Measurements from ENCODE around the gene BABAM2.
"Not testable (repeated sequence)": the region's sequence is repeated elsewhere in the genome, so short reads cannot be mapped to it uniquely, and the experiment has no call there.

BABAM2 gene

GRCh38 chr2:27890146-27890923 lies at the start of gene BABAM2, which contains the start of gene RBKS:
Gene BABAM2 (plus strand): TSS chr2:27890729. CDS start chr2:27894557, 3,828 bp downstream.
Gene RBKS (minus strand): TSS chr2:27890387. CDS start chr2:27890345, 42 bp downstream.
- DNase-seq (ENCODE audit: low read depth) = peak; percentile 89

- DNase-seq (ENCODE audit: low read depth) = no peak
Measured at GRCh38 chr2:27842894-27843293, 47.6 kb upstream of the BABAM2 start.

GRCh38 chr2:27843992-27844391 lies 46.5 kb upstream of the BABAM2 start:
- no peak for DNase-seq (ENCODE audit: low read depth)

- no peak for DNase-seq (ENCODE audit: low read depth)
Measured at GRCh38 chr2:27844821-27845255, 45.7 kb upstream of the BABAM2 start.

- no peak for DNase-seq (ENCODE audit: low read depth)
Measured at GRCh38 chr2:27847333-27847732, 43.2 kb upstream of the BABAM2 start.

GRCh38 chr2:27849558-27850205 lies 40.8 kb upstream of the BABAM2 start:
- DNase-seq (ENCODE audit: low read depth) = no peak

GRCh38 chr2:27852691-27853090 lies 37.8 kb upstream of the BABAM2 start:
- DNase-seq (ENCODE audit: low read depth) = no peak

- no peak for DNase-seq (ENCODE audit: low read depth)
Measured at GRCh38 chr2:27854229-27854862, 36.2 kb upstream of the BABAM2 start.

GRCh38 chr2:27855476-27855875 lies 35.1 kb upstream of the BABAM2 start:
- DNase-seq (ENCODE audit: low read depth) = no peak

GRCh38 chr2:27856386-27856785 lies 34.1 kb upstream of the BABAM2 start:
- no peak for DNase-seq (ENCODE audit: low read depth)

- no peak for DNase-seq (ENCODE audit: low read depth)
Measured at GRCh38 chr2:27856956-27857355, 33.6 kb upstream of the BABAM2 start.

- no peak for DNase-seq (ENCODE audit: low read depth)
Measured at GRCh38 chr2:27857417-27858172, 32.9 kb upstream of the BABAM2 start.

GRCh38 chr2:27860111-27860510 lies 30.4 kb upstream of the BABAM2 start:
- DNase-seq (ENCODE audit: low read depth) = no peak

- no peak for DNase-seq (ENCODE audit: low read depth)
Measured at GRCh38 chr2:27863146-27863545, 27.4 kb upstream of the BABAM2 start.

- DNase-seq (ENCODE audit: low read depth) = not testable (repeated sequence)
Measured at GRCh38 chr2:27863955-27864354, 26.6 kb upstream of the BABAM2 start.

GRCh38 chr2:27866237-27866636 lies 24.3 kb upstream of the BABAM2 start:
- no peak for DNase-seq (ENCODE audit: low read depth)

- no peak for DNase-seq (ENCODE audit: low read depth)
Measured at GRCh38 chr2:27869763-27870162, 20.8 kb upstream of the BABAM2 start.

- DNase-seq (ENCODE audit: low read depth) = no peak
Measured at GRCh38 chr2:27870724-27871123, 19.8 kb upstream of the BABAM2 start.

GRCh38 chr2:27871802-27872201 lies 18.7 kb upstream of the BABAM2 start:
- no peak for DNase-seq (ENCODE audit: low read depth)

- no peak for DNase-seq (ENCODE audit: low read depth)
Measured at GRCh38 chr2:27873091-27873490, 17.4 kb upstream of the BABAM2 start.

GRCh38 chr2:27875089-27875881 lies 15.2 kb upstream of the BABAM2 start:
- no peak for DNase-seq (ENCODE audit: low read depth)

All from activated T-helper 1 cell treated with Interleukin-2 at 50 U/mL for 16 hours (primary cell).